Activated T-helper 1 cell treated with Interleukin-2 at 50 U/mL for 16 hours (primary cell): Measurements from ENCODE around the gene PEF1.

Experiments
- DNase-seq: peaks from one replicate; pipeline ENCODE4 v3.0.0-alpha.2; 2020; ENCODE audit warnings: low read depth

Gene PEF1

DNA sequence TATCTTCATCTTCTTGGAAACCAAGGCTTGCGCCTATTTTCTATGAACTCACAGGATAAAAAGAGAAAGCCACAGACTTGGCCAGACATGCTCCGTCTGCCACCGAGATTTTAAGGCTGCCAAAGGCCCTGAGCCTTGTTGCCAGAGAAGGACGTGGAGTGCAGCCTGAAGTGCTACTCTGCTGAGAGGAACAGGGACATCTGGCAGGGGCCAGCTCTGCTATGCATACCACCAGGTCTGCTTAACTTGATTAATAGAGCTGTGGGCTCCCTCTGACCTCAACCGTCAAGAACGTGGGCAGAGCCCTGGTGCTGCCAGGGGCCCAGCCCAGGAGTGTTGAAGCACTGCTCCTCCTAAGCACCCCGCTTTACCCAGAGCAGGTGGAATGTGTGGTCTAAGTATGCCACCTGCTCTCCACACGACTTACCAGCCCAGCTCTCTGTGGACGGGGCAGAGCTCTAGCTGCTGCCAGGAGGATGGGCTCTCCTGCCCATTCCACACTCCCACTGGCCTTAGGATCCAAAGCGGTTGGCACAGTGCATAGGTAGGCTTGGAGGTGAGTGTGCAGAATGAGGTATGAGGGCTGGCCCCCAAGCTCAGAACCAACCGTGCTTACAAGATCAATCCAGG is 16.6 kb downstream of the PEF1 start:
- DNase-seq = no peak

GRCh38 chr1:31627301-31627929 is 17.3 kb downstream of the PEF1 start:
- DNase-seq = no peak

DNA sequence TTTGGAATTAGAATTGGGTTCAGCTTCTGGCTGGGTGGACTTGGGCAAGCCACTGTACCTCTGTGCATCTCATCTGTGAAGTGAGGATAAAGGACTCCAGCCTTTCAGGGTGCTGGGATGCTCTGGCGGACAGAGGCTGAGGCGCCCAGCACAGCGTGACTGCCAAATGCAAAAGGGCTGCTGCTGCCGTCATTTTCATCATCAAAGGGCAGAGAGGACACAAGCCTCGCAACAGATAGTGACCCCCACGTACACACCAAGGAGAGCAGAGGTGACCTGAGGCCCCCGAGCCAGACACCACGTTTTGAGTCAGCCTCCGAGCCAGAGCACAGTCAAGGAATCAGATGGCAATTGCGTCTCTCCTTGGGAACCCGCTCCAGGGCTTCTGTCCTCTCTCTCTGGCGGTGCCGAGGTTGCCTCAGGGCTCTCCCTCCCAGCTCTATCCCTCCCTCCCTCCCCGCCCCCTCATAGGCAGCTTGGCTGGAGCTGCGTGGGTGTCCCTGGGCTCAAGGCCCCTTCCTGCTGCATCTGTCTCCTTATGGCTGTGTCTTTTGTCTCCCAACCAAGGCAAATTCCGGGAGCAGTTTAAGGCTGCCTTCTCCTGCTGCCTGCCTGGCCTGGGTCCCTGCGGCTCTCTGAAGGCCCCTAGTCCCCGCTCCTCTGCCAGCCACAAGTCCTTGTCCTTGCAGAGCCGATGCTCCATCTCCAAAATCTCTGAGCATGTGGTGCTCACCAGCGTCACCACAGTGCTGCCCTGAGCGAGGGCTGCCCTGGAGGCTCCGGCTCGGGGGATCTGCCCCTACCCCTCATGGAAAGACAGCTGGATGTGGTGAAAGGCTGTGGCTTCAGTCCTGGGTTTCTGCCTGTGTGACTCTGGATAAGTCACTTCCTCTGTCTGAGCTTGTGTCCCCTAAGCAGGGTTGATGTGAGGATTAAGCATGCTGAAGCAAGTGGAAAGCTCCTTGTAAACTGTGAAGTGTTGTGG is 18.2 kb downstream of the PEF1 start:
- DNase-seq = no peak

DNA sequence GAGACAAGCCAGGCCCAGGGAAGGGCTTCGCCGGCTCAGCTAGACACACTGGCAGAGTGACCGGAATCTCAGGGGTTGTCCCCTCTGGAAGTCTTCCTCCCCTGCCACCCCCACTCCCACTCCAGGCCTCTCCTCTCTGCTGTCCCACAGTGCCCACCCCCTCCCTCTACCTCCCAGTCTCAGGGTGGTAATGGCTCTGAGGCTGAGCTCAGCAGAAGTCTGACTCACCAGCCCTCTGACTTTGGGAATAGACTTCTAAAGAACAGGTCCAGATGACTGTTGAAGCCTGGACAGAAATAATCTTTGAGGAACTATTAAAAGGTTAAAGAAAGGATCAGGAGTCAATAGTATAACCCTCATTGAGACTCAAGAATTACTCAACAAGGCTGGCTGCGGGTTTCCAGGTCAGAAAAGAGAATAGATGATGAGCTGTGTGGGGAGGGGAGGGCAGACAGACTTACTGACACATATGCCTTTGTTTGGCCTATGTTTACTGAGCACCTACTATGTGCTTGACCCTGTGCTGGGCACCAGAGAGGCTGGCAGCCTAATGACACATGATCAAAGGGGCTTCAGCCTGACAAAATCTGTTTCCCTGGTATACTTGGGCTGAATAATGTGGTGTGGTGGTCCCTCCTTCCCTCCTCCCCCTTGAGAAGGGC is 19.0 kb downstream of the PEF1 start:
- DNase-seq = no peak

DNA sequence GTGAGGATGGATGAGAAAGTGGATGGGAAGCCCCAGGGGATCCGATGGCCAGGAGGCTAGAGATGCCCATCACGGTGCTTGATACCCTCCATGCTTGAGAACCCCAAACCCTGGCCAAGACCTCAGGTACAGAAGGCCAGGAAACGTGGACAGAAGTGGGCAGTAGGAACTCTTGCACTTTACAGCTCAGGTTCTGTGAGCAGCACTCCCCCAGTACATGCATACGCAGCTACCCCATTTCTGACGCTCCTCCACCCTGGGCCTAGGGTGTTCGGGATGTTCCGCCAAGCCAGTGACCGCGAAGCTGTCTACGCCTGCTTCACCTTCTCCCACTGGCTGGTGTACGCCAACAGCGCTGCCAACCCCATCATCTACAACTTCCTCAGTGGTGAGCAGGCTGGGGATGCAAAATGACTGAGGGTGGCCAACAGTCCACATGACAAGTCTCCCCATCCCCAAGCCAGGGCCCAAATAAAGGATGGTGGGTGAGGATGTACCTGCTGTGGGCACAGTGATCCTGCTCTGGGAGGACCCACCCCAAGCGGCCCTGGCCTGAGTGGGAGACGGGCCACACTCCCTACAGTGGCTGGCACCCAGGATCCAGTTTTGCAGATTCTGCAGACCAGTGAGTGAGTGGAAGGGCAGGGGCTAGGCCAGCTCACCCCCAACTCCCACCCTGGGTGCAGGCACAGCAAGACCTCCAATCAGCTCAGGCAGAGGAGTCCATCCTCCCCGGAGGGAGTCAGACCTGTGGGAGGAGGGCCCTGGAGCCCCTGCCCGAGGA is 19.8 kb downstream of the PEF1 start:
- DNase-seq = no peak

GRCh38 chr1:31624309-31624708 is 20.4 kb downstream of the PEF1 start:
- DNase-seq = no peak

GRCh38 chr1:31623365-31623764 is 21.3 kb downstream of the PEF1 start:
- DNase-seq = no peak

- DNase-seq = no peak
Observed at GRCh38 chr1:31621847-31622730, 22.6 kb downstream of the PEF1 start.

DNA sequence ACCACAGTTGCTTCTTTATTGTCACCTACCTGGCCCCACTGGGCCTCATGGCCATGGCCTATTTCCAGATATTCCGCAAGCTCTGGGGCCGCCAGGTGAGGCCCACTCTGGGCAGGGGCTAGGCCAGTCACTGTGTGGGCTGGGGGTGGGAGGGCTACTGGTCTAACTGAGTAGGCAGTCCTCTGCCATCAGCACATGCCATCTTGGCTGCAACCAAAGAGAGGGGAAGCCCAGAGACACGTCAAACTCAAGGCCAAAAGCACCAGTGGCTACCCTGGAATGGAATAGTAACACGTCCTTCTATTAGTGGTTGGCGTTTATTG is 23.2 kb downstream of the PEF1 start:
- no peak for DNase-seq

GRCh38 chr1:31620631-31621497 is 23.8 kb downstream of the PEF1 start:
- DNase-seq = no peak

GRCh38 chr1:31618916-31619846 is 25.5 kb downstream of the PEF1 start:
- no peak for DNase-seq

- peak; percentile 10 for DNase-seq
Observed at GRCh38 chr1:31617916-31618746, 26.5 kb downstream of the PEF1 start.

DNA sequence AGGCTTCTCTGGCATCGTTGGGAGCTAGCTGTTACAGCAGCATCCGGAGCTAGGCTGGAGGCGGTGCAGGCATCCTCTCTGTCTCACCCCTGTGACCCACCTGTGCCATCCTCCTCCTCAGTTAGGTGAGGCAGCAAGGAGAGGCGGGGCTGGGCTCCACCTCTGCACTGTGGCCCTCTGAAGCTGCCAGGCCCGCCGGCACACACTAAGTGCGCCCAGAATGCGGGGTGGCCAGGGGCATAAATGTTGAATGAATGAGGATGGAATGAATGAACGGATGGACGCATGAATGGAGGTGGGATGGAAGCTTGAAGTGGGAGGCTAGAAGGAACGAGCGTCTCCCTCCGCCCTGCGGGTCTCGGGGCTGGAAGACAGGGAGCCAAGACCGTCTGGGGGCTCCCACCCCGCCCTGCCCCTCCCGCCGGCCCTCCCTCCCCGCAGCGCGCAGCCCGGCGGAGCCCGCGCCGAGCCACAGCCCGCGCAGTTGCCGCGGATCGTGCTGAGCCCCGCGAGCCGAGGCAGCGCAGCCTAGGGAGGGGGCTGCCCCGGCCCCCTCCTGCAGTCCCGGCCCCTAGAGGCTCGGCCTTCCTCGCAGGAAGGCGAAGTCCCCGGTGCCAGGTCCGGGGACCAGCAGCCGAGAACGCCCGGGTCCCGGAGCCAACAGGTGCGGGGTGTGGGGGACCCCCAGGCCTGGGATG is 27.3 kb downstream of the PEF1 start, which contains the start of gene HCRTR1:
HCRTR1 (plus strand) TSS at position 472 of the 698 bp plus-strand sequence. CDS start 1,504 bp downstream, outside the sequence.
- DNase-seq = no peak

DNA sequence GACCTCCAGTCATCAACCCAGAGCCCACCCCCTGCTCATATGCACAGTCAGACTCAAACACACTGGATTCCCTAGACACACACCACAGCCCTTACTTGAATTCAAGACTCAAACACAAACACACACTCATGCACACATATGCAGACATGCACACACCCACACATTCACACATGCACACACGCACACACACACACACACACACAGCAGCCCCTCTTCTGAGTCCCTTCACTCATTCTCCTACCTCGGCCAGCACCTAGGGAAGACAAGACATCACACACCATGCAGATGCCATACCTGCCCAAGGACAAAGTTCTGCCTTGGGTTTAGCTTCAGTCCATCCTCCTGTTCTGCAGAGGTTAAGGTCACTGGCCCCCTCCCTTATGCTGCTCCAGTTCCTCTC is 28.7 kb downstream of the PEF1 start:
- DNase-seq = no peak

DNA sequence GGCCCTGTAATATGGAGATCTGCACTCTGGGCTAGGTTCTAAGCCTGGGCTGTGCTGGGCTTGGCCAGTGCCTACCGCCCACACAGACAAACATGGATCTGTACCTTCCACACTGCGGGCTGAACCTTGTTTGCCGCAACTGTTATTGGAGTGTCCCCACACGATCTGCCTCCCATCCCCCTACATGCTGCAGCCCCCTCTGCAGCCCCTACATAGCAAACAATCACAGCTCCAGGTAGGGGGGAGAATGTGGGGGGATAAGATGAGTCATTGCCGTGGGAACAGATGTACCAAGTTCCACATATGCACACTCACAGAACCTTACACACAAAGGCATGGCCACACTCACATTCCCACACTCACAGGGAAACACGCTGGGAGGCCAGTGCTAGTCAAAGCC is 29.3 kb downstream of the PEF1 start:
- DNase-seq = no peak

GRCh38 chr1:31614414-31615005 is 30.2 kb downstream of the PEF1 start:
- no peak for DNase-seq
